Measurements from ENCODE around the gene MCTP1. TPM values are rescaled to one million over a fixed set of nuclear protein-coding genes. Genes with fewer than 3 reads are reported as not detected.
A peak's percentile ranks its signal among the peaks of the same experiment; 100 is the strongest.

The MCTP1 gene
- total RNA-seq, 3 donors from 2014 or later: 22.8 to 57.8 (median 24.3) TPM

GRCh38 chr5:95075111-95075510, 209.8 kb downstream of the MCTP1 start:
- Histone ChIP-seq H3K36me3 (no peaks in the 10 kb centered on the region), H3K9me3 (no peaks in the 10 kb centered on the region), H3K27me3 (no peaks in the 10 kb centered on the region), H3K4me3 (no peak overlapping the region), H3K4me1 (no peaks in the 10 kb centered on the region), H3K27ac (no peak overlapping the region)
- DNase-seq (ENCODE audit: low spot score in 2 of 2): no peak
- TF ChIP-seq POLR2AphosphoS5 (IDR thresholded peaks at IDR 0.05) (no peak), POLR2A (IDR thresholded peaks at IDR 0.05) (no peak), CTCF (IDR thresholded peaks at IDR 0.05) (no peak)
- intact Hi-C loops (cut with DNase I; ENCODE audit: low total_unique reads): loop anchor here (10.0 kb wide), 1 partner anchor 300 kb away; no protein-coding TSS in a partner anchor

GRCh38 chr5:95072281-95072680, 212.6 kb downstream of the MCTP1 start:
- H3K4me1 ChIP-seq: no peaks in the 10 kb centered on the region

GRCh38 chr5:95070866-95071265, 214.0 kb downstream of the MCTP1 start:
- no peak overlapping the region for H3K27ac ChIP-seq
- TF ChIP-seq POLR2A (IDR thresholded peaks at IDR 0.05) (no peak), CTCF (IDR thresholded peaks at IDR 0.05) (no peak), POLR2AphosphoS5 (IDR thresholded peaks at IDR 0.05) (no peak)
- H3K4me3 ChIP-seq: no peak overlapping the region
- H3K36me3 ChIP-seq: no peaks in the 10 kb centered on the region
- intact Hi-C loops (cut with DNase I; ENCODE audit: low total_unique reads): loop anchor here (10.0 kb wide), 1 partner anchor 296 kb away; no protein-coding TSS in a partner anchor
- H3K9me3 ChIP-seq: no peaks in the 10 kb centered on the region
- no peaks in the 10 kb centered on the region for H3K27me3 ChIP-seq
- DNase-seq (ENCODE audit: low spot score in 2 of 2): no peak
- H3K4me1 ChIP-seq: no peaks in the 10 kb centered on the region

More at GRCh38 chr5:95072281-95072680, 212.6 kb downstream of the MCTP1 start:
- Histone ChIP-seq H3K27me3 (no peaks in the 10 kb centered on the region), H3K9me3 (no peaks in the 10 kb centered on the region), H3K4me3 (no peak overlapping the region), H3K36me3 (no peaks in the 10 kb centered on the region), H3K27ac (no peak overlapping the region)
- TF ChIP-seq POLR2AphosphoS5 (IDR thresholded peaks at IDR 0.05) (no peak), POLR2A (IDR thresholded peaks at IDR 0.05) (no peak), CTCF (IDR thresholded peaks at IDR 0.05) (no peak)
- intact Hi-C loops (cut with DNase I; ENCODE audit: low total_unique reads): loop anchor here (10.0 kb wide), 1 partner anchor 297 kb away; no protein-coding TSS in a partner anchor
- DNase-seq (ENCODE audit: low spot score in 2 of 2): no peak

- Histone ChIP-seq H3K27ac (peak overlapping the region in 1 of 2 donors; percentile 43), H3K4me1 (no peaks in the 10 kb centered on the region), H3K27me3 (no peaks in the 10 kb centered on the region), H3K9me3 (no peaks in the 10 kb centered on the region), H3K36me3 (no peaks in the 10 kb centered on the region), H3K4me3 (no peak overlapping the region)
- DNase-seq (ENCODE audit: low spot score in 2 of 2): no peak
- intact Hi-C loops (cut with DNase I; ENCODE audit: low total_unique reads): loop anchor here (10.0 kb wide), 1 partner anchor 296 kb away; no protein-coding TSS in a partner anchor
- TF ChIP-seq POLR2AphosphoS5 (IDR thresholded peaks at IDR 0.05) (no peak), POLR2A (IDR thresholded peaks at IDR 0.05) (no peak), CTCF (IDR thresholded peaks at IDR 0.05) (no peak)
These were observed 214.4 kb downstream of the MCTP1 start for GRCh38 chr5:95070453-95070852.

- no peak for DNase-seq (ENCODE audit: low spot score in 2 of 2)
- Histone ChIP-seq H3K4me3 (no peak overlapping the region), H3K27me3 (no peaks in the 10 kb centered on the region), H3K9me3 (no peaks in the 10 kb centered on the region), H3K4me1 (no peaks in the 10 kb centered on the region), H3K36me3 (no peaks in the 10 kb centered on the region), H3K27ac (peak overlapping the region in 1 of 2 donors; percentile 43)
- no peak for TF ChIP-seq POLR2A (IDR thresholded peaks at IDR 0.05)
- TF ChIP-seq POLR2AphosphoS5 (IDR thresholded peaks at IDR 0.05): no peak
- TF ChIP-seq CTCF (IDR thresholded peaks at IDR 0.05): no peak
- intact Hi-C loops (cut with DNase I; ENCODE audit: low total_unique reads): loop anchor here (10.0 kb wide), 1 partner anchor 295 kb away; no protein-coding TSS in a partner anchor
These were observed 214.9 kb downstream of the MCTP1 start for GRCh38 chr5:95069948-95070347.

All from breast epithelium (tissue), 4 donors.